A673 (cell line): ENCODE data around the gene SPINK1. TPM values are rescaled to one million over a fixed set of nuclear protein-coding genes. Genes with fewer than 3 reads are reported as not detected.

ENCODE experiments used
- BruUV-seq: library from RNA; stranded (reverse); fragments of 400-500 nt; replicated peaks from 2 replicates; lab custom pipeline; 2021; lab: Mats Ljungman, UMichigan
- CTCF ChIA-PET: fragments of 300-600 bp; sonication (Branson Sonifier 250); formaldehyde crosslinking; loops from one replicate; lab custom pipeline; 2022; ENCODE audit warnings: antibody characterized with exemption; lab: Charles Lee
- POLR2A ChIA-PET: fragments of 300-600 bp; sonication (Branson Sonifier 250); formaldehyde crosslinking; loops from one replicate; lab custom pipeline; 2022; ENCODE audit warnings: antibody characterized with exemption; ENCODE audit not compliant: low non-redundant PET; lab: Charles Lee
- DNase-seq: peaks from one replicate; pipeline ENCODE4 v3.0.0-alpha.2; 2015; ENCODE audit warnings: low spot score
- H3K27ac ChIP-seq: fragments of 200-600 bp; sonication (generic); 2 replicates; pipeline ENCODE4 v1.5.1; 2016; ENCODE audit warnings: mixed run types, low read depth, mild to moderate bottlenecking, mixed read lengths, antibody characterized with exemption, low read length; ENCODE audit not compliant: poor library complexity, severe bottlenecking
- H3K27me3 ChIP-seq: fragments of 200-600 bp; sonication (generic); replicated peaks from 2 replicates; pipeline ENCODE4 v1.6.1; 2017; ENCODE audit warnings: mixed run types, low read depth, mild to moderate bottlenecking, mixed read lengths, antibody characterized with exemption, low read length; ENCODE audit not compliant: insufficient read depth, poor library complexity
- H3K36me3 ChIP-seq: fragments of 200-600 bp; sonication (generic); 2 replicates; pipeline ENCODE4 v1.6.1; 2016; ENCODE audit warnings: mixed run types, mild to moderate bottlenecking, mixed read lengths, antibody characterized with exemption, low read length; ENCODE audit not compliant: insufficient read depth, poor library complexity, severe bottlenecking
- H3K4me1 ChIP-seq: fragments of 200-600 bp; sonication (generic); 2 replicates; pipeline ENCODE4 v1.6.1; 2017; ENCODE audit warnings: mixed run types, mild to moderate bottlenecking, mixed read lengths, antibody characterized with exemption, low read length; ENCODE audit not compliant: insufficient read depth, poor library complexity, severe bottlenecking
- H3K4me3 ChIP-seq: fragments of 200-600 bp; sonication (generic); 2 replicates; pipeline ENCODE4 v1.5.1; 2016; ENCODE audit warnings: low read depth, mixed run types, mild to moderate bottlenecking, mixed read lengths, low read length; ENCODE audit not compliant: poor library complexity, severe bottlenecking
- H3K9me3 ChIP-seq: fragments of 200-600 bp; sonication (generic); 2 replicates; pipeline ENCODE4 v1.6.1; 2016; ENCODE audit warnings: mixed run types, low read depth, mild to moderate bottlenecking, mixed read lengths, antibody characterized with exemption, low read length; ENCODE audit not compliant: poor library complexity, severe bottlenecking
- CTCF ChIP-seq: fragments of 300-800, 200-600 bp; sonication (generic); conservative IDR thresholded peaks from 2 replicates; pipeline ENCODE4 v1.5.1; 2017; ENCODE audit warnings: low read depth, mild to moderate bottlenecking, antibody characterized with exemption, low read length, moderate library complexity, mixed read lengths
- EZH2 ChIP-seq: fragments of 200-600 bp; sonication (generic); IDR thresholded peaks from 2 replicates; pipeline ENCODE4 v1.6.1; 2017; ENCODE audit warnings: borderline replicate concordance, low read depth, mild to moderate bottlenecking, mixed read lengths, antibody characterized with exemption, low read length; ENCODE audit not compliant: poor library complexity, severe bottlenecking
- intact Hi-C: fragments of 100-400 bp; cut with micrococcal nuclease; formaldehyde crosslinking; loops from one replicate; pipeline ENCODE4 v1.10.0; 2022; ENCODE audit not compliant: unreplicated experiment
- total RNA-seq: library from RNA; stranded (reverse); gene quantifications from 2 replicates; pipeline ENCODE4 v1.2.3, GENCODE V29; 2021

SPINK1 gene
- total RNA-seq, 1 experiment from 2014 or later: not detected

- Histone ChIP-seq H3K9me3 (no peaks in the 10 kb centered on the region), H3K4me3 (no peak overlapping the region), H3K4me1 (peaks cover 9% of the 10 kb centered on the region), H3K27ac (no peak overlapping the region), H3K27me3 (no peaks in the 10 kb centered on the region), H3K36me3 (no peaks in the 10 kb centered on the region)
- CTCF ChIA-PET: no interaction called here
- BruUV-seq: no TSS peak
- TF ChIP-seq CTCF (no peak), EZH2 (no peak)
- POLR2A ChIA-PET: no interaction called here
- no peak for DNase-seq
- intact Hi-C loops: loop anchor here (1.0 kb wide), 1 partner anchor 226 kb away; no protein-coding TSS in a partner anchor
These were observed 22.9 kb upstream of the SPINK1 start for GRCh38 chr5:147854331-147854730.

GRCh38 chr5:147853372-147853987 is 22.0 kb upstream of the SPINK1 start:
- Histone ChIP-seq H3K9me3 (no peaks in the 10 kb centered on the region), H3K4me3 (no peak overlapping the region), H3K27ac (no peak overlapping the region), H3K4me1 (peaks cover 9% of the 10 kb centered on the region), H3K27me3 (no peaks in the 10 kb centered on the region), H3K36me3 (no peaks in the 10 kb centered on the region)
- no peak for DNase-seq
- intact Hi-C loops: no loop called here
- BruUV-seq: no TSS peak
- TF ChIP-seq CTCF (no peak), EZH2 (no peak)
- POLR2A ChIA-PET: no interaction called here
- CTCF ChIA-PET: no interaction called here

- H3K36me3 ChIP-seq: no peaks in the 10 kb centered on the region
- peaks cover 9% of the 10 kb centered on the region for H3K4me1 ChIP-seq
- H3K4me3 ChIP-seq: no peak overlapping the region
- DNase-seq: no peak
- no peaks in the 10 kb centered on the region for H3K9me3 ChIP-seq
- BruUV-seq: no TSS peak
- ChIA-PET POLR2A (no interaction called here), CTCF (no interaction called here)
- no peaks in the 10 kb centered on the region for H3K27me3 ChIP-seq
- TF ChIP-seq CTCF (no peak), EZH2 (no peak)
- no peak overlapping the region for H3K27ac ChIP-seq
- intact Hi-C loops: no loop called here
These were observed 20.9 kb upstream of the SPINK1 start for GRCh38 chr5:147852365-147852764.
